ENCODE measurements around the gene TMEM119.
"Not testable (repeated sequence)": the region's sequence is repeated elsewhere in the genome, so short reads cannot be mapped to it uniquely, and the experiment has no call there.

Gene TMEM119

GRCh38 chr12:108581311-108582227 is 16.3 kb downstream of the TMEM119 start:
- DNase-seq, result no peak

- DNase-seq, result no peak
Measured at GRCh38 chr12:108580531-108580930, 17.4 kb downstream of the TMEM119 start.

GRCh38 chr12:108578813-108579212 is 19.1 kb downstream of the TMEM119 start:
- DNase-seq, result no peak

GRCh38 chr12:108578264-108578663 is 19.6 kb downstream of the TMEM119 start:
- DNase-seq, result no peak

GRCh38 chr12:108577458-108577857 is 20.4 kb downstream of the TMEM119 start:
- DNase-seq, result no peak

GRCh38 chr12:108576660-108577234 is 21.1 kb downstream of the TMEM119 start:
- DNase-seq, result no peak

- DNase-seq, result no peak
Measured at GRCh38 chr12:108575199-108575912, 22.5 kb downstream of the TMEM119 start.

GRCh38 chr12:108574276-108574675 is 23.6 kb downstream of the TMEM119 start:
- DNase-seq, result not testable (repeated sequence)

- DNase-seq, result no peak
Measured at GRCh38 chr12:108573317-108573716, 24.6 kb downstream of the TMEM119 start.

GRCh38 chr12:108572166-108572790 is 25.6 kb downstream of the TMEM119 start:
- DNase-seq, result no peak

GRCh38 chr12:108571609-108572165 is 26.2 kb downstream of the TMEM119 start:
- no peak for DNase-seq

GRCh38 chr12:108570743-108571608 is 26.9 kb downstream of the TMEM119 start:
- no peak for DNase-seq

GRCh38 chr12:108568338-108569154 is 29.3 kb downstream of the TMEM119 start:
- DNase-seq, result peak; percentile 71

GRCh38 chr12:108567406-108568337 is 30.2 kb downstream of the TMEM119 start:
- DNase-seq, result peak; percentile 36

GRCh38 chr12:108566452-108566851 is 31.4 kb downstream of the TMEM119 start:
- DNase-seq, result no peak

GRCh38 chr12:108565976-108566375 is 31.9 kb downstream of the TMEM119 start:
- peak; percentile 70 for DNase-seq

- no peak for DNase-seq
Measured at GRCh38 chr12:108565146-108565545, 32.7 kb downstream of the TMEM119 start.

- DNase-seq, result no peak
Measured at GRCh38 chr12:108564724-108565123, 33.2 kb downstream of the TMEM119 start.

GRCh38 chr12:108563804-108564151 is 34.1 kb downstream of the TMEM119 start:
- no peak for DNase-seq

All from CD4-positive, alpha-beta T cell treated with Interleukin-15 for 1 hour (primary cell).